ENCODE results near the gene NUP210.
"Not testable (repeated sequence)": the region's sequence is repeated elsewhere in the genome, so short reads cannot be mapped to it uniquely, and the experiment has no call there.

The NUP210 gene

GRCh38 chr3:13420045-13420830 is at the start of gene NUP210:
Gene NUP210 (minus strand): TSS chr3:13420322. CDS start chr3:13420226, 96 bp downstream.
- peak; percentile 42 to 67 for DNase-seq (ENCODE audit: low read depth in 2 of 2)

GRCh38 chr3:13466781-13467180 is 46.7 kb upstream of the NUP210 start:
- DNase-seq (ENCODE audit: low read depth in 2 of 2): no peak

GRCh38 chr3:13465236-13465873 is 45.2 kb upstream of the NUP210 start:
- DNase-seq (ENCODE audit: low read depth in 2 of 2): no peak

GRCh38 chr3:13463618-13464400 is 43.7 kb upstream of the NUP210 start:
- DNase-seq (ENCODE audit: low read depth in 2 of 2): no peak

- DNase-seq (ENCODE audit: low read depth in 2 of 2): no peak
These were observed 42.7 kb upstream of the NUP210 start for GRCh38 chr3:13462822-13463221.

GRCh38 chr3:13462125-13462629 is 42.1 kb upstream of the NUP210 start:
- no peak for DNase-seq (ENCODE audit: low read depth in 2 of 2)

GRCh38 chr3:13461169-13462124 is 41.3 kb upstream of the NUP210 start:
- peak; percentile 50 to 72 for DNase-seq (ENCODE audit: low read depth in 2 of 2)

- no peak for DNase-seq (ENCODE audit: low read depth in 2 of 2)
These were observed 40.2 kb upstream of the NUP210 start for GRCh38 chr3:13460341-13460736.

GRCh38 chr3:13459605-13460340 is 39.7 kb upstream of the NUP210 start:
- no peak for DNase-seq (ENCODE audit: low read depth in 2 of 2)

- no peak for DNase-seq (ENCODE audit: low read depth in 2 of 2)
These were observed 37.5 kb upstream of the NUP210 start for GRCh38 chr3:13457593-13457992.

GRCh38 chr3:13455644-13456043 is 35.5 kb upstream of the NUP210 start:
- no peak for DNase-seq (ENCODE audit: low read depth in 2 of 2)

GRCh38 chr3:13452490-13453335 is 32.6 kb upstream of the NUP210 start:
- peak in 1 of 2 donors; percentile 29 for DNase-seq (ENCODE audit: low read depth in 2 of 2)

GRCh38 chr3:13451301-13451673 is 31.2 kb upstream of the NUP210 start:
- no peak for DNase-seq (ENCODE audit: low read depth in 2 of 2)

GRCh38 chr3:13442882-13443281 is 22.8 kb upstream of the NUP210 start:
- not testable (repeated sequence) for DNase-seq (ENCODE audit: low read depth in 2 of 2)

- no peak for DNase-seq (ENCODE audit: low read depth in 2 of 2)
These were observed 20.2 kb upstream of the NUP210 start for GRCh38 chr3:13440204-13440817.

GRCh38 chr3:13436213-13436612 is 16.1 kb upstream of the NUP210 start:
- not testable (repeated sequence) for DNase-seq (ENCODE audit: low read depth in 2 of 2)

GRCh38 chr3:13433912-13434311 is 13.8 kb upstream of the NUP210 start:
- no peak for DNase-seq (ENCODE audit: low read depth in 2 of 2)

GRCh38 chr3:13432093-13432492 is 12.0 kb upstream of the NUP210 start:
- no peak for DNase-seq (ENCODE audit: low read depth in 2 of 2)

- not testable (repeated sequence) for DNase-seq (ENCODE audit: low read depth in 2 of 2)
These were observed 10.3 kb upstream of the NUP210 start for GRCh38 chr3:13430411-13430875.

Data from activated CD4-positive, alpha-beta T cell treated with anti-CD3 and anti-CD28 coated beads for 24 hours (primary cell).